Sigmoid colon (tissue), 7 donors: ENCODE measurements around the gene MROH8. TPM values are rescaled to one million over a fixed set of nuclear protein-coding genes. Genes with fewer than 3 reads are reported as not detected.
"Not testable (repeated sequence)": the region's sequence is repeated elsewhere in the genome, so short reads cannot be mapped to it uniquely, and the experiment has no call there.

Experiments
- DNase-seq: peaks from one replicate; pipeline ENCODE4 v3.0.0-alpha.2; 2019
- H3K27ac ChIP-seq, 4 donors: fragments of 200-600 bp; sonication (generic); one replicate each; pipeline ENCODE4 v1.5.1; 2016 to 2019; ENCODE audit warnings: mild to moderate bottlenecking in 1 of 4
- H3K27me3 ChIP-seq, 3 donors: fragments of 200-600 bp; sonication (generic); one replicate each; pipeline ENCODE4 v1.5.1; 2019; ENCODE audit warnings: mild to moderate bottlenecking in 1 of 3
- H3K36me3 ChIP-seq, 4 donors: fragments of 200-600 bp; sonication (generic); one replicate each; pipeline ENCODE4 v1.5.1; 2016 to 2019
- H3K4me1 ChIP-seq, 4 donors: fragments of 200-600 bp; sonication (generic); one replicate each; pipeline ENCODE4 v1.5.1; 2017 to 2019
- H3K4me3 ChIP-seq, 4 donors: fragments of 200-600 bp; sonication (generic); one replicate each; pipeline ENCODE4 v1.5.1; 2017 to 2019; ENCODE audit warnings: mild to moderate bottlenecking in 2 of 4, moderate library complexity in 1 of 4
- H3K9me3 ChIP-seq, 4 donors: fragments of 200-600 bp in 3 of 4; sonication (generic) in 3 of 4; one replicate each; pipeline versions ENCODE4 v1.5.1 to v1.6.1; 2013 to 2019
- CTCF ChIP-seq, 4 experiments: fragments of 450-650 bp in 3 of 4; fragments of 200-600 bp in 1 of 4; IDR thresholded peaks; one replicate each; pipeline ENCODE4 v1.5.1; 2016 to 2019; ENCODE audit warnings: antibody characterized with exemption in 4 of 4, mild to moderate bottlenecking in 3 of 4, moderate library complexity in 2 of 4
- EP300 ChIP-seq, 4 donors: sonication (generic); formaldehyde crosslinking; IDR thresholded peaks; one replicate each; pipeline ENCODE4 v1.6.1; 2017; ENCODE audit warnings: antibody characterized with exemption in 4 of 4
- POLR2A ChIP-seq, 2 donors: fragments of 450-650 bp; IDR thresholded peaks; one replicate each; pipeline ENCODE4 v1.6.1; 2016; ENCODE audit warnings: antibody characterized with exemption in 2 of 2, mild to moderate bottlenecking in 2 of 2, moderate library complexity in 2 of 2
- POLR2AphosphoS5 ChIP-seq, 4 donors: sonication (generic); formaldehyde crosslinking; IDR thresholded peaks; one replicate each; pipeline ENCODE4 v1.6.1; 2017; ENCODE audit warnings: antibody characterized with exemption in 4 of 4
- WGBS, 2 donors: extraction: QIAGEN DNeasy Blood & Tissue Kit; methylation state at CpG; one replicate each; pipeline ENCODE4 v1.1.7; 2013; 5-methylcytosine and 5-hydroxymethylcytosine counted together
- intact Hi-C: fragments of 100-400 bp; cut with DNase I; formaldehyde crosslinking; loops from one replicate; pipeline ENCODE4 v1.15.1; 2023
- polyA plus RNA-seq, 3 donors: library from polyadenylated mRNA; stranded (reverse); fragments of 200-250 nt; gene quantifications; one replicate each; pipeline ENCODE4 v1.2.3, GENCODE V29; 2013
- total RNA-seq, 4 donors: library from RNA; depleted of rRNA; stranded (reverse); fragments of >200 nt; gene quantifications; one replicate each; pipeline ENCODE4 v1.1.0, GENCODE V29; 2016
- donor health status: healthy with polysubstance abuse.
- donor health status: Bipolar disorder and iron deficiency.
- donor health status: healthy.

The MROH8 gene
- total and polyA plus RNA-seq, 7 donors, result 0.46 to 11.1 (median 2.4) TPM

DNA sequence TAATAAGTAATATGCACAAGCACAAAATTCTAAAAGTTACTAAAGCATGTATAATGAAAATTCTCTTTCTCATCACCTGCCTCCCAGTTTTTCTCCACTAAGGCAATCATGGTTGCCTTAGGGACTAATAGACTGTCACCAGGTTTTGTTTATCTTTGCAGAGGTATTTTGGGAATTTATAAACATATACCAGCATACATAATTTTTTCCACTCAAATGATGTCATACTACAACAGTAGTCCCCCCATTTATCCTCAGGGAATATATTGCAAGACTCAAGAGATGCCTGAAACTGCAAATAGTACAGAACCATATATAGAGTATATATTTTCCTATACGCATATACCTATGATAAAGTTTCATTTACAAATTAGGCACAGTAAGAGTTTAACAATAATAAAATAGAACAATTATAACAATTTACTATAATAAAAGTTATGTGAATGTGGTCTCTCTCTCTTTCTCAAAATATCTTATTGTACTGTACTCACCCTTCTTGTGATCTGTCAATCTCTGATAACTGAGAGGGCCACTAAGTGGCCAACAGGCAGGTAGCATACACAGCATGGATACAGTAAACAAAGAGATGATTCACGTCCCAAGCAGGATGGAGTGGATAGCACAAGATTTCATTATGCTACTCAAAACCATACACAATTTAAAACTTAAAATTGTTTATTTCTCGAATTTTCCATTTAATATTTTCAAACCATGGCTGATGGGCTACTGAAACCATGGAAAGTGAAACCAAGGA is 103.2 kb downstream of the MROH8 start:
- H3K9me3 ChIP-seq, result no peaks in the 10 kb centered on the region
- no peak for DNase-seq
- 94 to 97% methylated on average over 3 of the region's 3 CpGs for WGBS, 2 donors
- H3K27ac ChIP-seq, result no peak overlapping the region
- intact Hi-C loops, result no loop called here
- H3K27me3 ChIP-seq, result no peaks in the 10 kb centered on the region
- no peaks in the 10 kb centered on the region for H3K36me3 ChIP-seq
- no peak for TF ChIP-seq POLR2AphosphoS5 (IDR thresholded peaks at IDR 0.05)
- no peak overlapping the region for H3K4me3 ChIP-seq
- H3K4me1 ChIP-seq, result peaks cover 0 to 7% (median 2%) of the 10 kb centered on the region in 4 donors

GRCh38 chr20:37072293-37073196 is 106.8 kb downstream of the MROH8 start:
- intact Hi-C loops, result no loop called here
- no peak for DNase-seq
- Histone ChIP-seq H3K27ac (no peak overlapping the region), H3K36me3 (no peaks in the 10 kb centered on the region), H3K4me3 (no peak overlapping the region), H3K4me1 (peaks cover 0 to 7% (median 2%) of the 10 kb centered on the region in 4 donors), H3K9me3 (no peaks in the 10 kb centered on the region), H3K27me3 (no peaks in the 10 kb centered on the region)
- WGBS, 2 donors, result 86 to 93% methylated on average over 17 of the region's 17 CpGs
- TF ChIP-seq POLR2A (IDR thresholded peaks at IDR 0.05) (no peak), CTCF (IDR thresholded peaks at IDR 0.05) (no peak), POLR2AphosphoS5 (IDR thresholded peaks at IDR 0.05) (no peak), EP300 (IDR thresholded peaks at IDR 0.05) (no peak)

GRCh38 chr20:37071481-37071911 is 107.9 kb downstream of the MROH8 start:
- Histone ChIP-seq H3K4me1 (peaks cover 0 to 7% (median 2%) of the 10 kb centered on the region in 4 donors), H3K9me3 (no peaks in the 10 kb centered on the region), H3K36me3 (peaks cover 0 to under 1% (median under 1%) of the 10 kb centered on the region in 4 donors), H3K27me3 (no peaks in the 10 kb centered on the region), H3K4me3 (no peak overlapping the region), H3K27ac (no peak overlapping the region)
- DNase-seq, result no peak
- TF ChIP-seq POLR2A (IDR thresholded peaks at IDR 0.05) (no peak), CTCF (IDR thresholded peaks at IDR 0.05) (no peak), POLR2AphosphoS5 (IDR thresholded peaks at IDR 0.05) (no peak), EP300 (IDR thresholded peaks at IDR 0.05) (no peak)
- 71 to 87% methylated on average over 4 of the region's 4 CpGs for WGBS, 2 donors
- intact Hi-C loops, result no loop called here

- WGBS, 2 donors, result 95% methylated on average over 18 to 21 of the region's 25 CpGs
- DNase-seq, result not testable (repeated sequence)
- H3K36me3 ChIP-seq, result peaks cover 0 to 17% (median 3%) of the 10 kb centered on the region in 4 donors
Observed at GRCh38 chr20:37069563-37069962, 109.8 kb downstream of the MROH8 start.

DNA sequence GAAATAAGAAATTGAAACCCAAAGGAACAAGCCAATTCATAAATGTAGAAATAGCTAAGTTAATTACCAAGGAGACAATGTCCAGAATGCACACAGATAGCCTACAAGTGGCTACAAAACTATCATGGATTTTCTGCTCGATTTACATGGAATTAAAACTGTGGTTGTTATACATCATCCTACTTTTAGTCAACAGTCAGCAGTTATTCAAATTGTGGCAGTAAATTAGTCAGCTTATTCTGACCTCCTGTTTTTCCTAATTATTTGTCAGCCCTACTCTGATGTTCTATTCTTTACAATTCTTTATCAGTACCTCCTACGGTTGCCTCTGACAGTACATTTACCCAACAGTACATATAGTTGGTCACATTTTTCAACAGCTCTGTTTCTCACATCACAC is 113.2 kb downstream of the MROH8 start:
- 84 to 87% methylated on average over 2 of the region's 2 CpGs for WGBS, 2 donors
- Histone ChIP-seq H3K4me3 (no peak overlapping the region), H3K36me3 (peaks cover 0 to 18% (median 3%) of the 10 kb centered on the region in 4 donors), H3K27me3 (no peaks in the 10 kb centered on the region), H3K9me3 (no peaks in the 10 kb centered on the region), H3K4me1 (no peaks in the 10 kb centered on the region), H3K27ac (no peak overlapping the region)
- DNase-seq, result no peak
- intact Hi-C loops, result no loop called here
- TF ChIP-seq CTCF (IDR thresholded peaks at IDR 0.05), result no peak
- no peak for TF ChIP-seq POLR2A (IDR thresholded peaks at IDR 0.05)
- TF ChIP-seq EP300 (IDR thresholded peaks at IDR 0.05), result no peak
- TF ChIP-seq POLR2AphosphoS5 (IDR thresholded peaks at IDR 0.05), result no peak

More at GRCh38 chr20:37069563-37069962, 109.8 kb downstream of the MROH8 start:
- H3K4me1 ChIP-seq, intact Hi-C loops, H3K27ac ChIP-seq, H3K4me3 ChIP-seq, H3K9me3 ChIP-seq, H3K27me3 ChIP-seq: not testable (repeated sequence)
